NK-92 (cell line): Measurements from ENCODE around the gene RPS6KA3.
"Not testable (repeated sequence)": the region's sequence is repeated elsewhere in the genome, so short reads cannot be mapped to it uniquely, and the experiment has no call there.

Experiments used
- DNase-seq: peaks from one replicate; lab custom pipeline; 2025; ENCODE audit not compliant: unreplicated experiment; lab: John Stamatoyannopoulos, UW

Gene RPS6KA3

DNA sequence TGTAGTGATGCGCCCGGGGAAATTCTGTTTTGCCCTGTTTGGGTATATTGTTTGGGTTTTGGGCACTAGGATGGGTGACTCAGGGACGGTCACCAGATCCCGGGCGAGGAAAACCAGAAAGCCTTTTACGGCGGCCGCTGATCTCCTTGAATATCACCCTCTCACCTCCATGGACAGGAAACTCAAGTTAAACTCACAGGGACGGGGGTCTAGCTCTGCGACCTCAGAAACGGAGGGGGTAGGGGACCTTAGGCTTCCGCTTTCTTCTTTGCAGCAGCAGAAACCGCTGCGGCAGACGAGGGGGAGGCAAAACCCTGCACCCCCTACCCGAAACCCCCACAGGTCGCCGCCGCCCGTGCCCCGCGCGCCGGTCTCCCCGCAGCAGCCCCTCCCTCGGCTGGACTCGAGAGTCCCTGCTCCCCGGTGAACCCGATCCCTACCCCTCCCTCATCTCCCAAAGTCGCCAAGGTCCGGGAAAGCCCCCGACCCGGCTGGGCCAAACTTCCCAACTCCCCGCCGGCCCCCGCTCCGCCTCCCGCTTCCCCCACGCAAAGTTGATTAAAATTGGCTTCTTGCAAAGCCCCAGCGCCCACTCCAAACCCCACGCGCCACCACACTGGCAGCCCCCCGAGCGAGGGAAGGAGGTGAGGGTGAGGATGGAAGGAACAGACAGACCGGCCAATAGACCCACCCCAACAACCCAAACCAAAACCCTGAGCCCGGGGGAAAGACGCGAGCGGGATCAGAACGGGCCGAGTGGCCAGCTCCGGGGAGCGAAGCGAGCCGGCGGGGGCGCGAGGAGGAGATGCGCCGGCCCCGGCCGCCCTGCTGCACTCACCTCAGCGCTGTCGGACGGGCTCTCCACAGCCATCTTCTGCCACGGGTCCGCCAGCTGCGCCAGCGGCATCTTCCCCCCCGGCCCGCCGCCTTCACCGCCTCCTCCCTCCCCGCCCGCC is 705 bp downstream of the RPS6KA3 start:
- DNase-seq, result no peak

DNA sequence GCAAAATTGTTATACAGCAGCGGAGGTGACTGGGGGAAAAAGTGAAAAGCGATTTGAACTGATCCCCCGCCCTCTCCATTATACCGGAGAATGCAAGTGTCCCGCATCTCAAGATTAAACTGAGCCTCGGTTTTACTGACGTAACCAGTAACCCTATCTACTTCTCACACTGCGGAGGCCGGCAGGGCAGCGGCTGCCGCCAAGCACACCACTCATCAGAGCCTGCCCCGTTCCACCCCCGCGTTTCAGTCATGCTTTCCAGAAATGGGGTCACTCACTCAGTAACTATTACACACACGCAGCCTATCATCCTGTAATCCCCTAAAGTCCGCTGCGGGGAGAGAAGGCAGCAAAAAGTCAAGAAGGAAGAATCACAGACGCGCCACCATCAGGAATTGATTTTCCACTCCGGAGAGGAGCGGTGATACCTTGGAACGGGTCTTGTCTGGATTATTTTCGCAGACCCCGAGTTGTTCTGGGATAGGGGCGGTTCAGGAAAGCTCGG is 1.4 kb downstream of the RPS6KA3 start:
- no peak for DNase-seq

DNA sequence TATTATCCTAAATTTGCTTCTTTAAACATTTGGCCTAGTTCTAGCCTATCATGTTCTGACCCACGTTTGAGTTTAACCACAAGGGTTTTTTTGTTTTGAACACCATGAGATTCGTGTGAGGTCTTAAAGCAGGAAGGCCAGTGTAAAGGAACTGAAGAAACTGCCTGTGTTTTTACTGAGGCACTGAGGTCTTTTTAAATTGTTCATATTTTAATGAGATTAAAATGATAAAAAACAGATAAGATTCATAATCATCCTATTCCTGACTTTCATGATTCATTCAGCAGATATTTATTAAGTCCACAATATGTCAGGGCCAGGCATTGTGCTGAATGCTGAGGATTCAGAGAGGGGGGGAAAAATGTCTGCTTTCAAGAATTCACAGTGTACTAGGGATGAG is 3.2 kb downstream of the RPS6KA3 start:
- no peak for DNase-seq

DNA sequence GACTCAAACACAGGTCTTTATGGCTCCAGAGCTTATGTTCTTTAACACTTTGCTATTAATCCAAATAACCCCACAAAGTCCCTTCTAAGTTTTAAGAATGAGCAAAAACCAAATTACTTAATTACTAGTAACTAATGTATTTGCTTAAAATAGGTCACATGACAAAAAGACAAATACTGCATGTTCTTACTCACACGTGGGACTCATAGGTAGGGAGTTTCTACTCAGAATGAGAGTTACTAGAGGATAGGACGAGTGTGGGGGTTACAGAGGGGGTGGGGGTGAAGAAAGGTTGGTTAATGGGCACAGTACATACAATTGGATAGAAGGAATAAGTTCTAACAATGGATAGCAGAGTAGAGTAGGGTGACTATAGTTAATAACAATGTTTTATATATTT is 5.8 kb downstream of the RPS6KA3 start:
- DNase-seq, result no peak

DNA sequence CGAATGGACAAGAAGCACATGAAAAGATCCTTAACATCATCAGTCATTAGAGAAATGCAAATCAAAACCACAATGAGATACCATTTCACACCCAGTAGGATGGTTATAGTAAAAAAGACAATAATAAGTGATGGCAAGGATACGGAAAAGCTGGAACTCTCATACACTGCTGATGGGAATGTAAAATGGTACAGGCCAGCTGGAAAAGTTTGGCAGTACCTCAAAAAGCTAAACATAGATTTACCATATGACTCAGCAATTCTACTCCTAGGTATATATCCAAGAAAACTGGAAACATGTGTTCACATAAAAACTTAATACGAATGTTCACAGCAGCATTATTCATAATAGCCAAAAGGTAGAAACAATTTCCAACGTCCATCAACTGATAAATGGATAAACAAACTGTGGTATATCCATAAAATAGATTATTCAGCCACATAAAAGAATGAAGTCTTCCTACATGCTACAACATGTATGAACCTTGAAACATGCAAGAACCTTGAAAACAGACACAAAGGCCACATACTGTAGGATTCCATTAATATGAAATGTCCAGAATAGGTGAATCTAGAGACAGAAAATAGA is 11.9 kb downstream of the RPS6KA3 start:
- DNase-seq, result no peak

DNA sequence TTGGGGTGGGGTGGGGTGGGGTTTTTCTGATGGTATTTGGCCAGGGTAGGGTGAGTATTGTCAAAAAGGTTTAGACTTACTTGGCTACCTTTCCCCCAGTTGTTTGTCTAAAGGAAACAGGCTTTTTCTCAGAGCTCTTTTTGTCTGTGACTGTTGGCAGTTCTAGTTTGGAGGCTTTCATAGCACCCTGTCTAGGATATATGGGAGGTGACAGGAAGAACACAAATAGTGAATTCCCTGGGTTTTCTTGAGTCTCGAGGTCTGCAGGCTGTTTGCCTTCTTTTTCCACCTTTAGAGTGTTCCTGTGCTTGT is 13.5 kb downstream of the RPS6KA3 start:
- no peak for DNase-seq

DNA sequence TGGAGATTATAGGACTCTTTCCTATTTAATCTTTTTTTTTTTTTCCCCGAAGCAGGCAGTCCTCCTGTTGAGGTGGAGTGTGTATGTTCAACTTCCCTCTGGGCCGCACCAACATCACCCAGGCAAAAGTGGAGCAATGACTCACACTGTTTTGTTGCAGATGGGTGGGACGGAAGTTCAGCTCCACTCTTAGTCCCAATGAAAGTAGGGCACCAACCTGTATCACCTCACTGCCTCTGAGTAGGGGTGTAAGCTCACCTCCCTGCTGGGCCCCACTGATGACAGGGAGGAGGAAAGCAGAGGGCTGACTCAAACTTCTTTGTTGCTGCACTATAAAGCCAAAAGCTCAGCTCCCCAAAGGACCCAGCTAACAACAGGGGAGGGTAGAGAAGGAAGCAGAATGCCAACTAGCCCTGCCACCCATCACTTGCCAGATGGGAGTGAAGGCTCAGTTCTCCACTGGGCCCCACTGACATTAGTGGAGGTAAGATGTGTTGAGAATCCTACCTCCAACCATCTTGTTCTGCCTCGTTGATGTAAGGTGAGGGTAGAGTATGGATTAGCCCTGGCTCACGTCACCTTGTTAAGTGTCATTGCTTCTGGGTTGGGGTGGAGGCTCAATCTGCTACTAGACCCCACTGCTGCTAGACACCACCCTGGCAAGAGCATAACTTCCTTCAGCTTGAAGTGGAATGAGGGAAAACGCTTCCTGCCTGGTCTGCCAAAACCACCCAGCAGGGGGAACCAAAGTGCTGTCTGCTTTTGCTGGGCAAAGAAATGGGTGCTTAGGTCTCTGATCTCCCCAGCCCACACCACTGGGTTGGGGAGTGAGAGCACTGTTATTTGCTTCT is 14.1 kb downstream of the RPS6KA3 start:
- no peak for DNase-seq

DNA sequence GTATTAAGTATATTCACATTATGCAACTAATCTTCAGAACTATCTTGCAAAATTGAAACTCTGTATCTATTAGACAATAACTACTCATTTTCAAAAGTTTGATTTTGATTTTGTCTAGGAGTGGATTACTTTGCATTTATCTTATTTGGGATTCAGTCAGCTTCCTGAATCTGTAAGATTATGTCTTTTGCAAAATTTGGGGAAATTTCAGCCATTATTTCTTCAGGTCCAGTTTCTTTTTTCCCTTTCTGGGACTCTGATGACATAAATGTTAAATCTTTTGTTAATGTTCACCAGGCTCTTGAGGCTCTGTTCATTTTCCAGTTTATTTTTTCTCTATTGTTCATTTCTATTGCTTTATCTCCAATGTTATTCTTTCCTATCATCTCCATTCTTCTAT is 15.0 kb downstream of the RPS6KA3 start:
- no peak for DNase-seq

DNA sequence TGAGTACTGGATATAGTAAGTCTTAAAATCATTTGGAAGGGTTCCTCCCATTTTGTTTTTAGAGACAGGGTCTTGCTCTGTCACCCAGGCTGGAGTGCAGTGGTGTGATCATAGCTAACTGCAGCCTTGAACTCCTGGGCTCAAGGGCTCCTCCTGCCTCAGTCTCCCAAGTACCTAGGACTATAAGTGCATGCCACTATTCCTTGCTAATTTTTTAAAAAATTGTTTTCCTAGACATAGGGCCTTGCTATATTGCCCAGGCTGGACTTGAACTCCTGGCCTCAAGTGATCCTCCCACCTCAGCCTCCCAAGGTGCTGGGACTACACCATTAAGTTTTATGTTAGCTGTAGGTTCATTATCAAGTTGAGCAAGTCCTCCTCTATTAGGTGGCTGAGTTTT is 16.6 kb downstream of the RPS6KA3 start:
- DNase-seq, result not testable (repeated sequence)

DNA sequence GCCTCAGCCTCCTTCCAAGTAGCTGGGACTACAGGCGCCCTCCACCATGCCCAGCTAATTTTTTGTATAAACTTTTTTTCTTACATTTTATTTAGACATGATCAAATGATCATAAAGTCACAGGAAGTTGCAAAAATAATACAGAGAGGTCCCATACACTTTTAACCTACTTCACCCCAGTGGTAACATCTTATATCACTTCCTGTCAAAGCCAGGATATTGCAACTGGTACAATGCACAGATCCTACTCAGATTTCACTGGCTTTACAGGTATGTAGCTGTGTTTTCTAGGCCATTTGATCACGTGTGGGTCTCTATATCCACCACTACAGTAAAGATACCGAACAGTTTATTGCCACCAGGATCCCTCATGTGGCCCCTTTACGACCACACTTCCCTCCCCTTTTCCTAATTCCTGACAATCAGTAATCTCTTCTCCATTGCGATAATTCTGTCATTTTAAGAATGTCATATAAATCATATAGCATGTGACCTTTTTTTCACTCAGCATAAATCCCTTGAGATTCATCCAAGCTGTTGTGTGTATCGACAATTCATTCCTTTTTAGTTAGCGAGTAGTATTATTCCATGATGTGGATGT is 18.0 kb downstream of the RPS6KA3 start:
- no peak for DNase-seq

DNA sequence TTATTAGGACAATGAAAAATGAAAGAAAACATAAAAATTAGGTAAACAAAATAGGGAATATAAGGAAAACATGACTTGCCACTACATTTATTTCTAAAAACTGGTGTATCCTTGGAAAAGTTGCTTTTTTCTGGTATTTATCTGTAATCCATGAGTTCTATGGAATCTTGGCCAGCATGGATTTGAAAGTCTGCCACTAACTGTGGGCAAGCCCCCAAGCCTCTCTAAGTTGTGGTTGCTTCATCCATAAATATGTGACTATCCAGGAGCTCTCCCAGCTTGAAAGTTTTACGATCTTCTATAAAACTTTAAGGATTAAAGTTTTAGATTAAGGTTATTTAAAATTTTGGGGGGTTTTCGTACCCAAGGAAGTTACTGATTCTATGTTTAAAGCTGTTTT is 21.8 kb downstream of the RPS6KA3 start:
- no peak for DNase-seq

DNA sequence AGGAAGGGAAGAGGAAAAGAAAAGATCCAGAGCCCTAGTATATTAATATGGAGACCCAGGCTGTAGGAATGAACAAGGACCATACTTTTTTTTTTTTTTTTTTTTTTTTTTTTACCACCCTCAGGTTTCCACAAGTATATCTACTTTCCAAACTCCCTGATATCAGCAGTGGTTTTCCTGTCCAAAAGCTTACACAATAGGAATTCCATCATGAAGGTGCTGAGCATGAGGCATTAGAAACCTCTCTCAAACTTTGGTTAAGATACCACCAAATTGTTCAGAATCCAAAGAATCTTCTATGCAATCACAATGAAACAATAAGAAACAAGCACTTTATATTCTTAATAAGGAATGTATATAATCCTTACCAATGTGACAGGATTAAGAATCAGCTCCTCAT is 26.5 kb downstream of the RPS6KA3 start:
- DNase-seq, result no peak

DNA sequence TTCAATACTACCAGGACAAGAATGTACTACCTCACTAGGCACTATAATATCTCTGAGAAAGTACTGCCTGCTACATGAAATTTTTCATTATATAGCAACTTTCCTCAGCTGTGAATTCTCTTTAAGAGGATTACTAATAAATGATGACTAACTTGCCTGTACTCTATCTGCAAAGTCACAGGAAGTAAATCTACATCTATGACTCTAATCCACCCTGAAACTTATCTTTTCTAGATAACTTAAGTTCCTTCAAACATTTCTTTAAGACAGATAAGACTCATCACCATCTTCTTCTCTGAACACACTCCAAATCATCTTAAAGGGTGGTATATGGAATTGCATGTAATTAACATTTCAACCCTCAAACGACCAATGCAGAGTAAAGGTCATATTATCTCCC is 28.8 kb downstream of the RPS6KA3 start:
- no peak for DNase-seq

DNA sequence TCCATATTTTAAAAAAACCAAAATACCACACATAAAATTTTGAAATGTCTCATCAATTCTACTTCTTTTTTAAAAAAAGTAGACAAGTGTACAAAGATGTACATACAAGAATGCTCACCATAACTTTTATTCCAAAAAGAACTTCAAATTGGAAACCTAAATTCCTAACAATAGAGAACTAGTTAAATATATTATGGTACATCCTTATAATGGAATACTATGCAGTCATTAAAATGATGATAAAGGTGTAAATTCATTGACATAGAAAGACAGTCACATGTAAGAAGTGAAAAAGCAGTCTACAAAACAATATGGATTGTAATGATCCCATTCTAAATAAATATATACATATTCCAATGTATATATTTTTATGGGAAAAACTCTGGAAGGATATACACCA is 31.0 kb downstream of the RPS6KA3 start:
- no peak for DNase-seq

DNA sequence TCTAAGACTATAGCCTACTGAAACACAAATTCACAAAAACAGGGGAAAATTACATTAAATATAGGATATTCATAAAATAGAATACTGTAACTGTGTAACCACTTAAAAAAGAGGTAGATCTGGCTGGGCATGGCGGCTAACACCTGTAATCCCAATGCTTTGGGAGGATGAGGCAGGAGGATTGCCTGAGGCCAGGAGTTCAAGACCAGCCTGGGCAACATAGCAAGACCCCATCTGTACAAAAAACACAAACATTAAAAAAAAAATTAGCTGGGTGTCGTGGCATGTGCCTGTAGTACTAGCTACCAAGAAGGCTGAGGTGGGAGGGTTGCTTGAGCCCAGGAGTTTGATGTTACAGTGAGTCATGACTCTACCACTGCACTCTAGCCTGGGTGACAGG is 33.4 kb downstream of the RPS6KA3 start:
- no peak for DNase-seq

DNA sequence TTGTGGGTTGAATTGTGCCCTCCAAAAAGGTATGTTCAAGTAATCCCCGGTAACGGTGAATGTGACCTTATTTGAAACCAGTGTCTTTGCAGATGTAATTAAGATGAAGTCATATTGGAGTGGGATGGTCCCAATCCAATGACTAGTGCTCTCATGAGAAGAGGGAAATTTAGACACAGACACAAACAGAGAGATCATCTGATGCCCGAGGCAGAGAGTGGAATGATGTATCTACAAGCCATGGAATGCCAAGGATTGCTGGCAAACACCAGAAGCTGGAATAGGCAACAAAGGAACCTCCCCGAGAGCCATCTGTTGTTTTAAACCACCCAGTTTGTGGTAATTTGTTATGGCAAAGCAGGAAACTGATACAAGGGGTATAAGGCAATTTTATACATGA is 35.1 kb downstream of the RPS6KA3 start:
- no peak for DNase-seq

DNA sequence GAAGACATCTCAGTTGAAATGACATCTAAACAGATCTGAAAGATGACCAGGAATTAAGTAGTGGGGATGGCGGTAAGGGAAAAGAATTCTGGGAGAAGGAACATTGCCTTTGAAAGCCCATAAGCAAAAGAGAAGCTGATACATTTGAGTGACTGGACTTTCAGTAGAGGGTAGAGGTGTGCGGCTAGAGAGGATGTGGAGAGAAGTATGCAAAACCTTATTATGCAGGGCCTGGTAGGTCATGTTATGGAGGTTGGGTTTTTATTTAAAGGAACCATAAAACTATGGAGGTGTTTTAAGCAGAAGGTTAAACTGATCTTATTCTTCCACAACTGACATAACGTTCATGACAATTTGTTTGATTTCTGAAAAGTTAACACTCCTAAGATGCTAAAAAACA is 36.3 kb downstream of the RPS6KA3 start:
- no peak for DNase-seq

DNA sequence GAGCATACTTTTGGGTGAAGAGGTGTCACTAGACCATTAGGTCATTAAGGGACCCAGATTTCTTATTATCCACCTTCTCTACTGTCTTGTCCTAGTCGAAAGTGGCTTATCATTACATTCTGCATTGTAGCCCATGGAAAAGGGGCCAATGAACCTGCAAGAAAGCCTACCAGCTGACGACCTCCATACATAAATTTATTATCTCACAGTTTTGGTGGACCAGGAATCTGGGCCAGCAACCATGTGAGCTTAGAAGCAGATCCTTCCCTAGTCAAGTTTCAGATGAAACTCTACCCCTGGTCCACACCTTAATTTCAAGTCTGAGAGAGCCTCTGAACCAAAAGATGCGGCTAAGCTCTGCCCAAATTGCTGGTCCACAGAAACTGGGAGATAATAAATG is 37.6 kb downstream of the RPS6KA3 start:
- DNase-seq, result no peak

DNA sequence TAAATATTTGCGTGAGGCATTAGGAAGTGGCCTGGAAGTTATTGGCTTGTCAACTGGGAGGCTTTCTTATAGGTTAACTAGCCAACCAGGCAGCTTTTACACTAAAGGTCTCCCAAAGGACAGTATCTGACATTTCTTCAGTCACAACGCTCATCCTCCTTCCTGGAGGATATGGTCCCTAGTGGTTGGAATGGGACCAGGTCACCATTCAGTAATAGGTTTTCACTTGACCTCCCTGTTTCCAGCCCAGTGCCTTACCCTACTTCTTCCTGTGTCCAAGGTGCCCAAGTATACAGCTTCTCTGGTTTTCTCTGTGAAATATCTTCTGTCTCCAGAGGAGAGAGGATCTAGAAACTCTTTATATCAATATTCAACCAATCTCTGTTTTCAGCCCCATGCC is 38.5 kb downstream of the RPS6KA3 start:
- DNase-seq, result no peak

DNA sequence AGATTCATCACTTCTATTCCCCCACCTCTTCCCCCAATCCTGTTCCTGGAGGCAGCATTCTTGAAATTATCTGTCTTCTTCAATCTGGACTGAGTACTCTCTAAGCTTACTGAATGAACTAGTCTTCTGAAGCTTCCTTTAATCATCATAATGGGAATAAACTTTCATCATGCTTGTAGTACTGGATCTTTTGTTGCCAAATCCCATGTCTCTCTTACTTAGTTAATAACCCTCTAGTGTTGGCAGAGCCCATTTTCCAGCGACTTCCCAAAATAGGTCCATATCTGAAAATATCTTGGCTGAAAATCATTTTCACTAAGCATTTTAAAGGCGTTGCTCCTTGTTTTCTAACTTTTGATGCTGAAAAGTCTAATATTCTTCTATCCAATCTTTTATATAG is 39.6 kb downstream of the RPS6KA3 start:
- DNase-seq, result no peak

DNA sequence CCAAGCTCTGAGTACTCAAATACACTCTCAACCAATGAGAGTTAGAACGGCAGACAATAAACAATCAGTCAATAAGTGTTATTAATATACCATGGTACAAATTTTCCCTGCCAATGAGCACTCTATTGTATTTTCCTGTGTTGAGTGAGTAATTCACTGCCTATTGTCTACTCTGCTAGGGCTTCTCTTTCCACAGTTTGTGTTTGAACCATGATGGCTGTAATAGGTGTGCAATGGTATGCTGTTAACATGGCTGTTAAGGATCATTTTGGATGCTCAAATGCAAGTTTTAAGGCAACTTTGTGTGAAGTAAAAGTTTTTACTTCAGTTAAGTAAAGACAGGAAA is 41.2 kb downstream of the RPS6KA3 start:
- DNase-seq, result no peak
